Bronchial epithelial cell (primary cell): Measurements from ENCODE around the gene ADGRA1. TPM values are rescaled to one million over a fixed set of nuclear protein-coding genes. Genes with fewer than 3 reads are reported as not detected.

Experiments used
- DNase-seq: peaks from one replicate; pipeline ENCODE4 v3.0.0-alpha.2; 2010; ENCODE audit warnings: low read depth
- FAIRE-seq: peaks from 2 replicates; lab custom pipeline; 2011; peaks lifted over from hg19 to GRCh38; lab: Jason Lieb, UNC
- H3K27me3 ChIP-seq: 2 replicates; pipeline ENCODE4 v1.5.1; 2011; ENCODE audit warnings: low read length; ENCODE audit not compliant: control insufficient read depth, insufficient read depth
- H3K36me3 ChIP-seq: 2 replicates; pipeline ENCODE4 v1.5.1; 2011; ENCODE audit warnings: low read length; ENCODE audit not compliant: control insufficient read depth, insufficient read depth
- H3K4me3 ChIP-seq: 2 replicates; pipeline ENCODE4 v1.5.1; 2011; ENCODE audit warnings: mild to moderate bottlenecking, low read depth, low read length, control low read depth
- total RNA-seq: library from RNA; depleted of rRNA; stranded (reverse); fragments of >200 nt; gene quantifications from 2 replicates; pipeline ENCODE4 v1.2.1, GENCODE V29; 2014
- TF ChIP-seq, protein P1 (sequence below): IDR thresholded peaks from 2 replicates; pipeline ENCODE4 v1.5.1; 2011; ENCODE audit warnings: mild to moderate bottlenecking, moderate library complexity, low read length, control low read depth, inconsistent platforms; ENCODE audit not compliant: insufficient read depth, severe bottlenecking

The ADGRA1 gene
- total RNA-seq, 1 donor from 2014 or later: not detected

DNA sequence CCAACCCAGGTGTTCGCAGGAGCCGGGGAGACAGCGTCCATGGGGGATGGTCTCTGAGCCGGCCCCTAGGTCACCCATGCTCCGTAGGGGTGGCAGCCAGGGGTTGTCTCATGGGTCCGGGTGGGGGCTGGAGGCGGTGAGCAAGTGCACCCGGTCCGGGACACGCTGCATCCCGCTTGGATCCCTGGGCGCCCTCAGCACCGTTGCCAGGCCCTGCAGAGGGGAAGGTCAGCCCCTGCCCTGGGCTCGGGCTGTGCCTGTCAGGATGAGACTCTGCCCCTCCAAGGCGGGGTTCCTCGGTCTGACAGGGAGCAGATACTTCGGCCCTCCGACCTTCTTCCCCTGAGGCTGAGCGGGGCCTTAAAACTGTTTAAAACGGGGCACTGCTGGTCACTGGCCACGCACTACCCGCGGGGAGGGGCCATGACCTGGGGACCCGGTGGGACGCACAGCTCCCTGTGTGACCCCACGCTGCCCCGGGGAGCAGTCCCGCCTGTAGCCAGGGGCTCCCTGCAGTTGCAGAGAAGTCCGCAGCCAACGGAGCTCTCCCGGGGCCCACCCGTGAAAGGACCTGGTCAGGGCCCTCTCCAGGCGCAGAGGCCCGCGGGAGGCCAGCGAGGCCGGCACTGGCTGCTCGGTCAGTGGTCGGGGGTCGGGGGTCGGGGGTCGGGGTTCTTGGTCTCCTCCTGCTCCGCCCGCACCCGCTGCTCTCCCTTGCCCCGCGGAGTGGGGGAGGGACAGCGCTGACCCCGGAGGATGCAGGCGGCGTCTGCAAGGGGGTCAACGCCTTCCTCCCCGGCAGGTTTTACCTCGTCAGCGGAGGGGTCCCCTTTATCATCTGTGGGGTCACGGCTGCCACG, 38.9 kb downstream of the ADGRA1 start:
- H3K4me3 ChIP-seq: no peak overlapping the region
- no peak for DNase-seq
- TF ChIP-seq, protein P1, sequence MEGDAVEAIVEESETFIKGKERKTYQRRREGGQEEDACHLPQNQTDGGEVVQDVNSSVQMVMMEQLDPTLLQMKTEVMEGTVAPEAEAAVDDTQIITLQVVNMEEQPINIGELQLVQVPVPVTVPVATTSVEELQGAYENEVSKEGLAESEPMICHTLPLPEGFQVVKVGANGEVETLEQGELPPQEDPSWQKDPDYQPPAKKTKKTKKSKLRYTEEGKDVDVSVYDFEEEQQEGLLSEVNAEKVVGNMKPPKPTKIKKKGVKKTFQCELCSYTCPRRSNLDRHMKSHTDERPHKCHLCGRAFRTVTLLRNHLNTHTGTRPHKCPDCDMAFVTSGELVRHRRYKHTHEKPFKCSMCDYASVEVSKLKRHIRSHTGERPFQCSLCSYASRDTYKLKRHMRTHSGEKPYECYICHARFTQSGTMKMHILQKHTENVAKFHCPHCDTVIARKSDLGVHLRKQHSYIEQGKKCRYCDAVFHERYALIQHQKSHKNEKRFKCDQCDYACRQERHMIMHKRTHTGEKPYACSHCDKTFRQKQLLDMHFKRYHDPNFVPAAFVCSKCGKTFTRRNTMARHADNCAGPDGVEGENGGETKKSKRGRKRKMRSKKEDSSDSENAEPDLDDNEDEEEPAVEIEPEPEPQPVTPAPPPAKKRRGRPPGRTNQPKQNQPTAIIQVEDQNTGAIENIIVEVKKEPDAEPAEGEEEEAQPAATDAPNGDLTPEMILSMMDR: no peak
- H3K36me3 ChIP-seq: no peaks in the 10 kb centered on the region
- FAIRE-seq: no peak
- no peaks in the 10 kb centered on the region for H3K27me3 ChIP-seq

DNA sequence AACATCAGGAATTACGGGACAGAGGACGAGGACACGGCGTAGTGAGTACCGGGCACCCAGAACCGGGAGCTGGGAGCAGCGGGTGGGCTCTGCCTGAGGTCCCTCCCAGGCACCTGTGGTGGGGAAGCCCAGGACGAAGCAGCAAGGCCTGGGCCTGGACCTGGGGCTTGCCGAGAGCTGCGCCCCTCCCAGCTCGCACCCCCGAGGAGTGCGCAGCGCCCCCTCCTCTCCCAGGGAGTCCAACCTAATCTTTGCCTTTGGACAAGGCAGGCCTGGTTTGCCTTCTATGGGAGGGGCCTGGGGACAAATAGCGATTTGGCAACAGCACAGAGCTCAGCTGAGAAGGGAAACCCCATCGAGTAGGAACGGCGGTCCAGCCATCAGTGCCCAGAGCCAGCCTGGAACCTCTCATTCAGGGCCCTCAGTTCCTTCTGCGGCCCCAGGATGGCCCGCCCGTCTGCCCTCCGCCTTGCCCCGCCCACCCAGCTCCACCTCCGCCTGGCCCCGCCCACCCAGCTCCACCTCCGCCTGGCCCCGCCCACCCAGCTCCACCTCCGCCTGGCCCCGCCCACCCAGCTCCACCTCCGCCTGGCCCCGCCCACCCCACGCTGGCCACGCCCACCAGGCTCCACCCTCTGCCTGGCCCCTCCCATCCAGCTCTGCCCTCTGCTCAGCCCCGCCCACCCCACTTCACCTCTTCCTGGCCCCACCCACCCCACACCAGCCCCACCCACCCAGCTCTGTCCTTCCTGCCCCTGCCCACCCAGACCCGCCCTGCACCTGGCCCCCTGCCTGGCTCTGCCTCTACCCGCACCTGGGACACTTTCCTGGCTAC, 39.8 kb downstream of the ADGRA1 start:
- Histone ChIP-seq H3K27me3 (no peaks in the 10 kb centered on the region), H3K4me3 (no peak overlapping the region), H3K36me3 (no peaks in the 10 kb centered on the region)
- TF ChIP-seq, protein P1: no peak
- FAIRE-seq: no peak
- DNase-seq: no peak

DNA sequence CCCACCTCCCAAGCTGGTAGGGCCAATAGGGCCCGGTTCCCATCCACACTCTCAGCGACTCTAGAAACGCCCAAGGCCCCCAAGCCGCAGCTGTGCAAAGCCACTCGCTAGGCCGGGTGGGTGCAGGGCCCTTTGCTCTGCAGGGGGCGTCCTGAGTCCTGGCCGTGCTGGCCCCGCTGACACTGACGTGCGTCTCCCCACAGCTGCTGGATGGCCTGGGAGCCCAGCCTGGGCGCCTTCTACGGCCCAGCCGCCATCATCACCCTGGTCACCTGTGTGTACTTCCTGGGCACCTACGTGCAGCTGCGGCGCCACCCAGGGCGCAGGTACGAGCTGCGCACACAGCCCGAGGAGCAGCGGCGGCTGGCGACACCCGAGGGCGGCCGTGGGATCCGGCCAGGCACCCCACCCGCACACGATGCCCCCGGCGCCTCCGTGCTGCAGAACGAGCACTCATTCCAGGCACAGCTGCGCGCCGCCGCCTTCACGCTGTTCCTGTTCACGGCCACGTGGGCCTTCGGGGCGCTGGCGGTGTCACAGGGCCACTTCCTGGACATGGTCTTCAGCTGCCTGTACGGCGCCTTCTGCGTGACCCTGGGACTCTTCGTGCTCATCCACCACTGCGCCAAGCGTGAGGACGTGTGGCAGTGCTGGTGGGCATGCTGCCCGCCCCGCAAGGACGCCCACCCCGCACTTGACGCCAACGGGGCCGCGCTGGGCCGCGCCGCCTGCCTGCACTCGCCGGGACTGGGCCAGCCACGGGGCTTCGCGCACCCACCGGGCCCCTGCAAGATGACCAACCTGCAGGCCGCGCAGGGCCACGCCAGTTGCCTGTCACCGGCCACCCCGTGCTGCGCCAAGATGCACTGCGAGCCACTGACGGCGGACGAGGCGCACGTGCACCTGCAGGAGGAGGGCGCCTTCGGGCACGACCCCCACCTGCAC, 40.7 kb downstream of the ADGRA1 start:
- no peaks in the 10 kb centered on the region for H3K27me3 ChIP-seq
- no peaks in the 10 kb centered on the region for H3K36me3 ChIP-seq
- DNase-seq: no peak
- H3K4me3 ChIP-seq: no peak overlapping the region
- TF ChIP-seq, protein P1: no peak
- FAIRE-seq: no peak

DNA sequence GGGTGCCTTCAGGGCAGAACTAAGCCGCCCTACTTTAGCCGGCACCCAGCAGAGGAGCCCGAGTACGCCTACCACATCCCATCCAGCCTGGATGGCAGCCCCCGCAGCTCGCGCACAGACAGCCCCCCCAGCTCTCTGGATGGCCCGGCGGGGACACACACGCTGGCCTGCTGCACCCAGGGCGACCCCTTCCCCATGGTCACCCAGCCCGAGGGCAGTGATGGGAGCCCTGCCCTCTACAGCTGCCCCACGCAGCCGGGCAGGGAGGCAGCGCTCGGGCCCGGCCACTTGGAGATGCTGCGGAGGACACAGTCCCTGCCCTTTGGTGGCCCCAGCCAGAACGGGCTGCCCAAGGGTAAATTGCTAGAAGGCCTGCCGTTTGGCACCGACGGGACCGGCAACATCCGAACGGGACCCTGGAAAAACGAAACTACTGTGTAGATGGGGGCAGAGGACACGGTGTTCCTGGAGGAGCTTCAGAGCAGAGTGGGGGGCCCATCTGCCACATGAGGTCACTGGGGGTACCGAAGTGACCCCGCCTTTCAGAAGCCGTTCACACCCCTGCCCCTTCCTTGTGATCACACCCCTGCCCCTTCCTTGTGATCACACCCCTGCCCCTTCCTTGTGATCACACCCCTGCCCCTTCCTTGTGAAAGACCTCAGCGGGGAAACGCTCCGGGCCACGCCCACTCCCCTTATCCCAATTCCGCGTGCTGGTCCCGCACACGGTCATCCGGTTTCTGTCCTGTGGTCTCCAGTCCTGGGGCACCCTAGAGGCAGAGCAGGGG, 41.5 kb downstream of the ADGRA1 start:
- TF ChIP-seq, protein P1: no peak
- Histone ChIP-seq H3K4me3 (no peak overlapping the region), H3K36me3 (no peaks in the 10 kb centered on the region), H3K27me3 (no peaks in the 10 kb centered on the region)
- DNase-seq: no peak
- FAIRE-seq: no peak
